GM23338 (cell line): ENCODE measurements around the gene ARHGEF16. TPM values are rescaled to one million over a fixed set of nuclear protein-coding genes. Genes with fewer than 3 reads are reported as not detected.

Source experiments
- ATAC-seq: fragments of 200-7000 bp; cut with Tn5 transposase; 3 replicates; pipeline ENCODE4 v1.9.1; 2020
- DNase-seq: peaks from one replicate; pipeline ENCODE4 v3.0.0-alpha.2; 2015; ENCODE audit warnings: low spot score
- H2AFZ ChIP-seq: fragments of 200-600 bp; sonication (generic); 2 replicates; pipeline ENCODE4 v1.8.0; 2016; ENCODE audit warnings: antibody characterized with exemption, mild to moderate bottlenecking, moderate library complexity
- H3F3A ChIP-seq: fragments of 200-600 bp; sonication (generic); replicated peaks from 2 replicates; pipeline ENCODE4 v1.8.0; 2017; ENCODE audit warnings: antibody characterized with exemption, mixed run types, low read depth
- H3K27ac ChIP-seq: fragments of 200-600 bp; sonication (generic); 2 replicates; pipeline ENCODE4 v1.6.1; 2016; ENCODE audit warnings: low read depth
- H3K27me3 ChIP-seq: fragments of 200-600 bp; sonication (generic); 2 replicates; pipeline ENCODE4 v1.8.0; 2016; ENCODE audit warnings: mild to moderate bottlenecking, mixed run types, moderate library complexity; ENCODE audit not compliant: insufficient read depth
- H3K36me3 ChIP-seq: fragments of 200-600 bp; sonication (generic); 2 replicates; pipeline ENCODE4 v1.8.0; 2016; ENCODE audit warnings: mild to moderate bottlenecking; ENCODE audit not compliant: insufficient read depth
- H3K4me1 ChIP-seq: fragments of 200-600 bp; sonication (generic); 2 replicates; pipeline ENCODE4 v1.8.0; 2016; ENCODE audit warnings: mild to moderate bottlenecking, moderate library complexity; ENCODE audit not compliant: insufficient read depth
- H3K4me2 ChIP-seq: fragments of 200-600 bp; sonication (generic); 2 replicates; pipeline ENCODE4 v1.7.1; 2017; ENCODE audit warnings: mixed run types
- H3K4me3 ChIP-seq: fragments of 200-600 bp; sonication (generic); 2 replicates; pipeline ENCODE4 v1.6.1; 2016; ENCODE audit warnings: mixed run types
- H3K79me2 ChIP-seq: fragments of 200-600 bp; sonication (generic); replicated peaks from 2 replicates; pipeline ENCODE4 v1.8.0; 2017; ENCODE audit warnings: mild to moderate bottlenecking; ENCODE audit not compliant: insufficient read depth
- H3K9me2 ChIP-seq: fragments of 200-600 bp; sonication (generic); 2 replicates; pipeline ENCODE4 v1.8.0; 2017; ENCODE audit not compliant: insufficient read depth
- H4K20me1 ChIP-seq: fragments of 200-600 bp; sonication (generic); replicated peaks from 2 replicates; pipeline ENCODE4 v1.8.0; 2017; ENCODE audit warnings: mild to moderate bottlenecking; ENCODE audit not compliant: insufficient read depth
- H3K27ac Mint-ChIP-seq: 2 replicates; pipeline ENCODE4 v1.8.0; 2020; ENCODE audit warnings: inconsistent platforms, mild to moderate bottlenecking, moderate library complexity, mixed read lengths
- H3K27me3 Mint-ChIP-seq: 3 replicates; pipeline ENCODE4 v1.8.0; 2022; ENCODE audit warnings: low read depth, mild to moderate bottlenecking, moderate library complexity, mixed read lengths, inconsistent platforms; ENCODE audit not compliant: insufficient read depth, poor library complexity
- H3K36me3 Mint-ChIP-seq: 3 replicates; pipeline ENCODE4 v1.8.0; 2021; ENCODE audit warnings: low read depth, mild to moderate bottlenecking, inconsistent platforms, moderate library complexity, mixed read lengths
- H3K4me1 Mint-ChIP-seq: 3 replicates; pipeline ENCODE4 v1.8.0; 2020; ENCODE audit warnings: mild to moderate bottlenecking, inconsistent platforms, mixed read lengths
- H3K4me3 Mint-ChIP-seq: 3 replicates; pipeline ENCODE4 v1.8.0; 2021; ENCODE audit warnings: moderate library complexity, mild to moderate bottlenecking, inconsistent platforms, mixed read lengths
- H3K9me3 Mint-ChIP-seq: 3 replicates; pipeline ENCODE4 v1.8.0; 2020; ENCODE audit warnings: moderate library complexity, mild to moderate bottlenecking, inconsistent platforms, mixed read lengths
- ETS1 ChIP-seq: IDR thresholded peaks from 2 replicates; pipeline ENCODE4 v1.6.1; 2016; ENCODE audit warnings: antibody characterized with exemption
- POLR2AphosphoS5 ChIP-seq: IDR thresholded peaks from 2 replicates; pipeline ENCODE4 v1.6.1; 2016; ENCODE audit warnings: antibody characterized with exemption, low read depth
- REST ChIP-seq: IDR thresholded peaks from one replicate; pipeline ENCODE4 v1.6.1; 2018; ENCODE audit warnings: antibody characterized with exemption; ENCODE audit not compliant: unreplicated experiment
- polyA plus RNA-seq: library from polyadenylated mRNA; unstranded; fragments of >200 nt; fragmentation: Nextera tagmentation; extraction: Ambion mirVana; gene quantifications from 2 replicates; pipeline ENCODE4 v1.2.1, GENCODE V29; 2016
- total RNA-seq: library from RNA; depleted of rRNA; stranded (reverse); fragments of >200 nt; shearing (Covaris generic); gene quantifications from 2 replicates; pipeline ENCODE4 v1.2.3, GENCODE V29; 2014
- TF ChIP-seq, protein P1 (sequence below): fragments of 250-450 bp; sonication (Bioruptor Pico); IDR thresholded peaks from 2 replicates; pipeline ENCODE4 v1.5.0; 2020; ENCODE audit warnings: mild to moderate bottlenecking, moderate library complexity

The ARHGEF16 gene
- total and polyA plus RNA-seq, 2 experiments from 2014 or later: 12.2 to 29.3 TPM

DNA sequence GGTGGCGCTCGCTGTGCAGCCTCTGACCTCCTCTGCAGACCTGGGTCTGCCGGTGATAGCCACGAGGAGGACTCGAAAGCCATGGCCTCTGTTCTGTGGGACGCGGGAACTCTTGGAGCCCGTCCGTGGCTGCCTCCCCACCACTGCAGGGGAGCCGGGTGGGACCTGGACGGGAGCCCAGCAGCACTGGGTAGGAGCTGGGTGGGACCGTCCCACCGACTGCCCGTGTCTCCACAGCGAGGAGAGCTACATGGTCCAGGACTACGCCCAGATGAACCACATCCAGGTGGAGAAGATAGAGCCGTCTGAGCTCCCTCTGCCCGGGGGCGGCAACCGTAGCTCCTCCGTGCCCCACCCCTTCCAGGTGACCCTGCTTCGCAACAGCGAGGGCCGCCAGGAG, 23.7 kb downstream of the ARHGEF16 start:
- Mint-ChIP-seq H3K27me3 (no peaks in the 10 kb centered on the region), H3K36me3 (peaks cover 8% of the 10 kb centered on the region), H3K27ac (no peak overlapping the region), H3K4me1 (no peaks in the 10 kb centered on the region), H3K9me3 (no peaks in the 10 kb centered on the region), H3K4me3 (no peak overlapping the region)
- no peaks in the 10 kb centered on the region for H3K9me2 ChIP-seq
- no peak overlapping the region for H3K4me3 ChIP-seq
- no peak for DNase-seq
- TF ChIP-seq POLR2AphosphoS5 (no peak), REST (no peak), ETS1 (no peak)
- TF ChIP-seq, protein P1, sequence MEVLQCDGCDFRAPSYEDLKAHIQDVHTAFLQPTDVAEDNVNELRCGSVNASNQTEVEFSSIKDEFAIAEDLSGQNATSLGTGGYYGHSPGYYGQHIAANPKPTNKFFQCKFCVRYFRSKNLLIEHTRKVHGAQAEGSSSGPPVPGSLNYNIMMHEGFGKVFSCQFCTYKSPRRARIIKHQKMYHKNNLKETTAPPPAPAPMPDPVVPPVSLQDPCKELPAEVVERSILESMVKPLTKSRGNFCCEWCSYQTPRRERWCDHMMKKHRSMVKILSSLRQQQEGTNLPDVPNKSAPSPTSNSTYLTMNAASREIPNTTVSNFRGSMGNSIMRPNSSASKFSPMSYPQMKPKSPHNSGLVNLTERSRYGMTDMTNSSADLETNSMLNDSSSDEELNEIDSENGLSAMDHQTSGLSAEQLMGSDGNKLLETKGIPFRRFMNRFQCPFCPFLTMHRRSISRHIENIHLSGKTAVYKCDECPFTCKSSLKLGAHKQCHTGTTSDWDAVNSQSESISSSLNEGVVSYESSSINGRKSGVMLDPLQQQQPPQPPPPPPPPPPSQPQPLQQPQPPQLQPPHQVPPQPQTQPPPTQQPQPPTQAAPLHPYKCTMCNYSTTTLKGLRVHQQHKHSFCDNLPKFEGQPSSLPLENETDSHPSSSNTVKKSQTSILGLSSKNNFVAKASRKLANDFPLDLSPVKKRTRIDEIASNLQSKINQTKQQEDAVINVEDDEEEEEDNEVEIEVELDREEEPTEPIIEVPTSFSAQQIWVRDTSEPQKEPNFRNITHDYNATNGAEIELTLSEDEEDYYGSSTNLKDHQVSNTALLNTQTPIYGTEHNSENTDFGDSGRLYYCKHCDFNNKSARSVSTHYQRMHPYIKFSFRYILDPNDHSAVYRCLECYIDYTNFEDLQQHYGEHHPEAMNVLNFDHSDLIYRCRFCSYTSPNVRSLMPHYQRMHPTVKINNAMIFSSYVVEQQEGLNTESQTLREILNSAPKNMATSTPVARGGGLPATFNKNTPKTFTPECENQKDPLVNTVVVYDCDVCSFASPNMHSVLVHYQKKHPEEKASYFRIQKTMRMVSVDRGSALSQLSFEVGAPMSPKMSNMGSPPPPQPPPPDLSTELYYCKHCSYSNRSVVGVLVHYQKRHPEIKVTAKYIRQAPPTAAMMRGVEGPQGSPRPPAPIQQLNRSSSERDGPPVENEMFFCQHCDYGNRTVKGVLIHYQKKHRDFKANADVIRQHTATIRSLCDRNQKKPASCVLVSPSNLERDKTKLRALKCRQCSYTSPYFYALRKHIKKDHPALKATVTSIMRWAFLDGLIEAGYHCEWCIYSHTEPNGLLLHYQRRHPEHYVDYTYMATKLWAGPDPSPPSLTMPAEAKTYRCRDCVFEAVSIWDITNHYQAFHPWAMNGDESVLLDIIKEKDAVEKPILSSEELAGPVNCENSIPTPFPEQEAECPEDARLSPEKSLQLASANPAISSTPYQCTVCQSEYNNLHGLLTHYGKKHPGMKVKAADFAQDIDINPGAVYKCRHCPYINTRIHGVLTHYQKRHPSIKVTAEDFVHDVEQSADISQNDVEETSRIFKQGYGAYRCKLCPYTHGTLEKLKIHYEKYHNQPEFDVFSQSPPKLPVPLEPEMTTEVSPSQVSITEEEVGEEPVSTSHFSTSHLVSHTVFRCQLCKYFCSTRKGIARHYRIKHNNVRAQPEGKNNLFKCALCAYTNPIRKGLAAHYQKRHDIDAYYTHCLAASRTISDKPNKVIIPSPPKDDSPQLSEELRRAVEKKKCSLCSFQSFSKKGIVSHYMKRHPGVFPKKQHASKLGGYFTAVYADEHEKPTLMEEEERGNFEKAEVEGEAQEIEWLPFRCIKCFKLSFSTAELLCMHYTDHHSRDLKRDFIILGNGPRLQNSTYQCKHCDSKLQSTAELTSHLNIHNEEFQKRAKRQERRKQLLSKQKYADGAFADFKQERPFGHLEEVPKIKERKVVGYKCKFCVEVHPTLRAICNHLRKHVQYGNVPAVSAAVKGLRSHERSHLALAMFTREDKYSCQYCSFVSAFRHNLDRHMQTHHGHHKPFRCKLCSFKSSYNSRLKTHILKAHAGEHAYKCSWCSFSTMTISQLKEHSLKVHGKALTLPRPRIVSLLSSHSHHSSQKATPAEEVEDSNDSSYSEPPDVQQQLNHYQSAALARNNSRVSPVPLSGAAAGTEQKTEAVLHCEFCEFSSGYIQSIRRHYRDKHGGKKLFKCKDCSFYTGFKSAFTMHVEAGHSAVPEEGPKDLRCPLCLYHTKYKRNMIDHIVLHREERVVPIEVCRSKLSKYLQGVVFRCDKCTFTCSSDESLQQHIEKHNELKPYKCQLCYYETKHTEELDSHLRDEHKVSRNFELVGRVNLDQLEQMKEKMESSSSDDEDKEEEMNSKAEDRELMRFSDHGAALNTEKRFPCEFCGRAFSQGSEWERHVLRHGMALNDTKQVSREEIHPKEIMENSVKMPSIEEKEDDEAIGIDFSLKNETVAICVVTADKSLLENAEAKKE: no peak
- H3K4me2 ChIP-seq: no peak overlapping the region
- ATAC-seq: no peak
- no peak overlapping the region for H2AFZ ChIP-seq
- H3K4me1 ChIP-seq: no peaks in the 10 kb centered on the region
- H4K20me1 ChIP-seq: no peaks in the 10 kb centered on the region
- H3F3A ChIP-seq: no peaks in the 10 kb centered on the region
- no peak overlapping the region for H3K27ac ChIP-seq
- no peaks in the 10 kb centered on the region for H3K36me3 ChIP-seq
- no peaks in the 10 kb centered on the region for H3K79me2 ChIP-seq
- H3K27me3 ChIP-seq: no peaks in the 10 kb centered on the region
